ENCODE measurements around the gene PKP2.

PKP2 gene

GRCh38 chr12:32847287-32847686, 49.3 kb downstream of the PKP2 start:
- TF ChIP-seq TAF1 (IDR thresholded peaks at IDR 0.05; ENCODE audit: low read depth) (no peak), CEBPB (IDR thresholded peaks at IDR 0.05) (no peak), TEAD4 (IDR thresholded peaks at IDR 0.05) (no peak), REST (IDR thresholded peaks at IDR 0.05; ENCODE audit: low read depth) (no peak), FOXM1 (IDR thresholded peaks at IDR 0.05; ENCODE audit: borderline replicate concordance, low read depth) (no peak), RAD21 (IDR thresholded peaks at IDR 0.05; ENCODE audit: low read depth) (no peak), EP300 (IDR thresholded peaks at IDR 0.05; ENCODE audit: borderline replicate concordance) (no peak), CREB1 (IDR thresholded peaks at IDR 0.05; ENCODE audit: low read depth) (no peak), EGR1 (IDR thresholded peaks at IDR 0.05) (no peak), YY1 (IDR thresholded peaks at IDR 0.05; ENCODE audit: low read depth) (no peak), ZBTB7A (IDR thresholded peaks at IDR 0.05; ENCODE audit: low read depth) (no peak), TCF12 (IDR thresholded peaks at IDR 0.05; ENCODE audit: low read depth) (no peak), NFIC (IDR thresholded peaks at IDR 0.05) (no peak)
- TF ChIP-seq, protein P1, sequence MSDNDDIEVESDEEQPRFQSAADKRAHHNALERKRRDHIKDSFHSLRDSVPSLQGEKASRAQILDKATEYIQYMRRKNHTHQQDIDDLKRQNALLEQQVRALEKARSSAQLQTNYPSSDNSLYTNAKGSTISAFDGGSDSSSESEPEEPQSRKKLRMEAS (IDR thresholded peaks at IDR 0.05), result no peak
- TF ChIP-seq, protein P2, sequence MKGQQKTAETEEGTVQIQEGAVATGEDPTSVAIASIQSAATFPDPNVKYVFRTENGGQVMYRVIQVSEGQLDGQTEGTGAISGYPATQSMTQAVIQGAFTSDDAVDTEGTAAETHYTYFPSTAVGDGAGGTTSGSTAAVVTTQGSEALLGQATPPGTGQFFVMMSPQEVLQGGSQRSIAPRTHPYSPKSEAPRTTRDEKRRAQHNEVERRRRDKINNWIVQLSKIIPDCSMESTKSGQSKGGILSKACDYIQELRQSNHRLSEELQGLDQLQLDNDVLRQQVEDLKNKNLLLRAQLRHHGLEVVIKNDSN (IDR thresholded peaks at IDR 0.05), result no peak

GRCh38 chr12:32846053-32846452, 50.5 kb downstream of the PKP2 start:
- TF ChIP-seq YY1 (IDR thresholded peaks at IDR 0.05; ENCODE audit: low read depth) (no peak), TCF12 (IDR thresholded peaks at IDR 0.05; ENCODE audit: low read depth) (no peak), TEAD4 (IDR thresholded peaks at IDR 0.05) (no peak), REST (IDR thresholded peaks at IDR 0.05; ENCODE audit: low read depth) (no peak), EP300 (IDR thresholded peaks at IDR 0.05; ENCODE audit: borderline replicate concordance) (no peak), RAD21 (IDR thresholded peaks at IDR 0.05; ENCODE audit: low read depth) (no peak), TAF1 (IDR thresholded peaks at IDR 0.05; ENCODE audit: low read depth) (no peak), FOXM1 (IDR thresholded peaks at IDR 0.05; ENCODE audit: borderline replicate concordance, low read depth) (no peak), CREB1 (IDR thresholded peaks at IDR 0.05; ENCODE audit: low read depth) (no peak), CEBPB (IDR thresholded peaks at IDR 0.05) (no peak), ZBTB7A (IDR thresholded peaks at IDR 0.05; ENCODE audit: low read depth) (no peak), NFIC (IDR thresholded peaks at IDR 0.05) (no peak), EGR1 (IDR thresholded peaks at IDR 0.05) (no peak)
- TF ChIP-seq, protein P2 (IDR thresholded peaks at IDR 0.05), result no peak
- TF ChIP-seq, protein P1 (IDR thresholded peaks at IDR 0.05), result no peak

- TF ChIP-seq CEBPB (IDR thresholded peaks at IDR 0.05), result peak; percentile 75
- TF ChIP-seq, protein P1 (IDR thresholded peaks at IDR 0.05), result no peak
Observed at GRCh38 chr12:32843528-32844095, 53.0 kb downstream of the PKP2 start.

DNA sequence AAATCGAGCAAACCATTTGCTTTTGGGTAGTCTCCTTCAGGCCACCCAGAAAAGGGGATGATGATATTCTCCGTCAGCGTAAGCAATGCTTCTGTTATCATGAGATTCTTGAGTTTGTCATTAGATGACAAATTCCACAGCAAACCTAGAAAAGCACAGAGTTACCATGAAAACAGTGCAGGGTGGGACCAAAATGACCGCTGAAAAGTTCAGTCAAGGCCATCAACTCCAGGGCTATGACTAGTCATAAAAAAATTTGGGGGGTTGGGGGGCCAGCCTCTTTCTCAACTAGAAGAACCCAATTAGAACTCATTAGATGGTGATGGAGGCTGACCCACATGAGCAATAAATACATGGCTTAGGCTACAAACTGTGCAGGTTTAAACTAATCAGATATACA, 55.5 kb downstream of the PKP2 start:
- no peak for TF ChIP-seq EGR1 (IDR thresholded peaks at IDR 0.05)
- no peak for TF ChIP-seq EP300 (IDR thresholded peaks at IDR 0.05; ENCODE audit: borderline replicate concordance)
- TF ChIP-seq CREB1 (IDR thresholded peaks at IDR 0.05; ENCODE audit: low read depth), result no peak
- no peak for TF ChIP-seq TCF12 (IDR thresholded peaks at IDR 0.05; ENCODE audit: low read depth)
- TF ChIP-seq RAD21 (IDR thresholded peaks at IDR 0.05; ENCODE audit: low read depth), result no peak
- TF ChIP-seq FOXM1 (IDR thresholded peaks at IDR 0.05; ENCODE audit: borderline replicate concordance, low read depth), result no peak
- TF ChIP-seq TEAD4 (IDR thresholded peaks at IDR 0.05), result no peak
- TF ChIP-seq TAF1 (IDR thresholded peaks at IDR 0.05; ENCODE audit: low read depth), result no peak
- TF ChIP-seq, protein P1 (IDR thresholded peaks at IDR 0.05), result no peak
- TF ChIP-seq, protein P2 (IDR thresholded peaks at IDR 0.05), result no peak
- no peak for TF ChIP-seq ZBTB7A (IDR thresholded peaks at IDR 0.05; ENCODE audit: low read depth)
- no peak for TF ChIP-seq CEBPB (IDR thresholded peaks at IDR 0.05)
- no peak for TF ChIP-seq REST (IDR thresholded peaks at IDR 0.05; ENCODE audit: low read depth)
- TF ChIP-seq NFIC (IDR thresholded peaks at IDR 0.05), result no peak
- TF ChIP-seq YY1 (IDR thresholded peaks at IDR 0.05; ENCODE audit: low read depth), result no peak

Measured in Ishikawa (cell line).